Measurements from ENCODE around the gene CLEC4G. TPM values are rescaled to one million over a fixed set of nuclear protein-coding genes. Genes with fewer than 3 reads are reported as not detected.

Gene CLEC4G
- polyA plus RNA-seq, 1 donor (not counting 4 experiments of a cell fraction or from before 2014, with no cell fraction given), result not detected

GRCh38 chr19:7682175-7682855 lies 49.6 kb downstream of the CLEC4G start:
- Histone ChIP-seq H2AFZ (ENCODE audit: control insufficient read depth, low read length) (no peak overlapping the region), H3K4me3 (ENCODE audit: control insufficient read depth in 2 of 3, extremely low read depth in 1 of 3, insufficient read depth in 2 of 3, low read depth in 1 of 3, low read length in 3 of 3) (peak overlapping the region in 1 of 3 experiments; percentile 99), H3K36me3 (ENCODE audit: control insufficient read depth in 2 of 2, extremely low read depth in 1 of 2, insufficient read depth in 2 of 2, low read length in 2 of 2) (peaks cover 0 to 8% of the 10 kb centered on the region in 2 experiments), H4K20me1 (ENCODE audit: control insufficient read depth, extremely low read depth, insufficient read depth, low read length) (no peaks in the 10 kb centered on the region), H3K9me3 (ENCODE audit: control insufficient read depth, low read depth, low read length) (no peaks in the 10 kb centered on the region), H3K27me3 (ENCODE audit: control insufficient read depth, extremely low read depth, insufficient read depth, low read length) (peaks cover 4% of the 10 kb centered on the region), H3K4me2 (ENCODE audit: control insufficient read depth, extremely low read depth, insufficient read depth, low read depth, low read length) (peak overlapping the region; percentile 60), H3K4me1 (ENCODE audit: control insufficient read depth, extremely low read depth, insufficient read depth, low read length) (peaks cover 7% of the 10 kb centered on the region), H3K9me1 (ENCODE audit: control insufficient read depth, extremely low read depth, insufficient read depth, low read length) (no peaks in the 10 kb centered on the region), H3K9ac (ENCODE audit: control insufficient read depth, extremely low read depth, insufficient read depth, low read length) (no peak overlapping the region), H3K27ac (ENCODE audit: control insufficient read depth, insufficient read depth, low read length) (no peak overlapping the region), H3K79me2 (ENCODE audit: control insufficient read depth, insufficient read depth, low read length) (peaks cover 16% of the 10 kb centered on the region)
- FAIRE-seq, result no peak
- dilution Hi-C loops (cut with MboI; ENCODE audit: extremely low pct_ligation_motif_present, low sequenced_read_pairs), result no loop called here
- DNase-seq (ENCODE audit: low read depth, low spot score), result no peak
- TF ChIP-seq CTCF (optimal IDR thresholded peaks at IDR 0.05 in 1 of 3, IDR thresholded peaks at IDR 0.05 in 1 of 3, conservative IDR thresholded peaks at IDR 0.05 in 1 of 3; ENCODE audit: extremely low read depth in 1 of 3, insufficient read depth in 2 of 3, low read length in 3 of 3) (no peak), EZH2 (IDR thresholded peaks at IDR 0.05; ENCODE audit: low read length) (no peak)

- H2AFZ ChIP-seq (ENCODE audit: control insufficient read depth, low read length), result peak overlapping the region; percentile 66
- H3K9ac ChIP-seq (ENCODE audit: control insufficient read depth, extremely low read depth, insufficient read depth, low read length), result peak overlapping the region; percentile 85
- no peak for FAIRE-seq
- H3K9me3 ChIP-seq (ENCODE audit: control insufficient read depth, low read depth, low read length), result no peaks in the 10 kb centered on the region
- TF ChIP-seq CTCF (optimal IDR thresholded peaks at IDR 0.05 in 1 of 3, IDR thresholded peaks at IDR 0.05 in 1 of 3, conservative IDR thresholded peaks at IDR 0.05 in 1 of 3; ENCODE audit: extremely low read depth in 1 of 3, insufficient read depth in 2 of 3, low read length in 3 of 3), result peak; percentile 55 to 79 (median 61)
- TF ChIP-seq EZH2 (IDR thresholded peaks at IDR 0.05; ENCODE audit: low read length), result no peak
- peak overlapping the region; percentile 60 for H3K4me2 ChIP-seq (ENCODE audit: control insufficient read depth, extremely low read depth, insufficient read depth, low read depth, low read length)
- peak overlapping the region; percentile 64 for H3K27ac ChIP-seq (ENCODE audit: control insufficient read depth, insufficient read depth, low read length)
- DNase-seq (ENCODE audit: low read depth, low spot score), result no peak
- dilution Hi-C loops (cut with MboI; ENCODE audit: extremely low pct_ligation_motif_present, low sequenced_read_pairs), result no loop called here
- peaks cover 7% of the 10 kb centered on the region for H3K4me1 ChIP-seq (ENCODE audit: control insufficient read depth, extremely low read depth, insufficient read depth, low read length)
- H4K20me1 ChIP-seq (ENCODE audit: control insufficient read depth, extremely low read depth, insufficient read depth, low read length), result no peaks in the 10 kb centered on the region
- no peaks in the 10 kb centered on the region for H3K9me1 ChIP-seq (ENCODE audit: control insufficient read depth, extremely low read depth, insufficient read depth, low read length)
- peak overlapping the region; percentile 73 to 99 (median 83) for H3K4me3 ChIP-seq (ENCODE audit: control insufficient read depth in 2 of 3, extremely low read depth in 1 of 3, insufficient read depth in 2 of 3, low read depth in 1 of 3, low read length in 3 of 3)
- peaks cover 0 to 8% of the 10 kb centered on the region in 2 experiments for H3K36me3 ChIP-seq (ENCODE audit: control insufficient read depth in 2 of 2, extremely low read depth in 1 of 2, insufficient read depth in 2 of 2, low read length in 2 of 2)
- H3K79me2 ChIP-seq (ENCODE audit: control insufficient read depth, insufficient read depth, low read length), result peaks cover 16% of the 10 kb centered on the region
- H3K27me3 ChIP-seq (ENCODE audit: control insufficient read depth, extremely low read depth, insufficient read depth, low read length), result peaks cover 5% of the 10 kb centered on the region
These were observed 50.4 kb downstream of the CLEC4G start for GRCh38 chr19:7681340-7682174.

All from keratinocyte (primary cell).